Nephron progenitor cell (in vitro differentiated cells): ENCODE results near the gene HSBP1L1.
"Not testable (repeated sequence)": the region's sequence is repeated elsewhere in the genome, so short reads cannot be mapped to it uniquely, and the experiment has no call there.

Source experiments
- DNase-seq: peaks from one replicate; pipeline ENCODE4 v3.0.0; 2021
- H3K27ac Mint-ChIP-seq: 2 replicates; pipeline ENCODE4 v1.8.0; 2021; ENCODE audit warnings: mild to moderate bottlenecking, moderate library complexity, mixed read lengths
- H3K27me3 Mint-ChIP-seq: 2 replicates; pipeline ENCODE4 v1.8.0; 2021; ENCODE audit warnings: mild to moderate bottlenecking, low read depth, mixed read lengths; ENCODE audit not compliant: poor library complexity
- H3K36me3 Mint-ChIP-seq: 2 replicates; pipeline ENCODE4 v1.8.0; 2021; ENCODE audit warnings: low read depth, mixed read lengths
- H3K4me1 Mint-ChIP-seq: 2 replicates; pipeline ENCODE4 v1.8.0; 2021; ENCODE audit warnings: mixed read lengths
- H3K4me3 Mint-ChIP-seq: 2 replicates; pipeline ENCODE4 v1.8.0; 2021; ENCODE audit warnings: mild to moderate bottlenecking, moderate library complexity, mixed read lengths
- H3K9me3 Mint-ChIP-seq: 2 replicates; pipeline ENCODE4 v1.8.0; 2021; ENCODE audit warnings: mild to moderate bottlenecking, moderate library complexity, mixed read lengths
- CTCF ChIP-seq: fragments of 200-600 bp; sonication (generic); IDR thresholded peaks from 2 replicates; pipeline ENCODE4 v1.5.0; 2021; ENCODE audit warnings: antibody characterized with exemption

The HSBP1L1 gene

GRCh38 chr18:80009661-80010550, 45.5 kb downstream of the HSBP1L1 start:
- H3K27ac Mint-ChIP-seq, result no peak overlapping the region
- H3K4me3 Mint-ChIP-seq, result no peak overlapping the region
- H3K27me3 Mint-ChIP-seq, result peaks cover 7% of the 10 kb centered on the region
- peaks cover 64% of the 10 kb centered on the region for H3K36me3 Mint-ChIP-seq
- no peak for TF ChIP-seq CTCF
- DNase-seq, result no peak
- peaks cover 12% of the 10 kb centered on the region for H3K4me1 Mint-ChIP-seq
- peaks cover 85% of the 10 kb centered on the region for H3K9me3 Mint-ChIP-seq

GRCh38 chr18:80010551-80010906, 46.1 kb downstream of the HSBP1L1 start:
- Mint-ChIP-seq H3K4me3 (no peak overlapping the region), H3K27me3 (peaks cover 7% of the 10 kb centered on the region), H3K9me3 (peaks cover 89% of the 10 kb centered on the region), H3K27ac (no peak overlapping the region), H3K4me1 (peaks cover 12% of the 10 kb centered on the region), H3K36me3 (peaks cover 64% of the 10 kb centered on the region)
- no peak for DNase-seq
- no peak for TF ChIP-seq CTCF

- H3K4me3 Mint-ChIP-seq, DNase-seq, H3K27ac Mint-ChIP-seq, H3K27me3 Mint-ChIP-seq: not testable (repeated sequence)
- H3K9me3 Mint-ChIP-seq, result peaks cover 83% of the 10 kb centered on the region
- peaks cover 64% of the 10 kb centered on the region for H3K36me3 Mint-ChIP-seq
- peaks cover 12% of the 10 kb centered on the region for H3K4me1 Mint-ChIP-seq
Observed at GRCh38 chr18:80011496-80012137, 47.2 kb downstream of the HSBP1L1 start.

- Mint-ChIP-seq H3K4me3 (no peak overlapping the region), H3K27me3 (peaks cover 7% of the 10 kb centered on the region), H3K4me1 (peaks cover 12% of the 10 kb centered on the region), H3K9me3 (peaks cover 72% of the 10 kb centered on the region), H3K27ac (no peak overlapping the region), H3K36me3 (peaks cover 56% of the 10 kb centered on the region)
- TF ChIP-seq CTCF, result no peak
- DNase-seq, result no peak
Observed at GRCh38 chr18:80012714-80013113, 48.3 kb downstream of the HSBP1L1 start.
